HG03354 (cell line): ENCODE measurements around the gene SCG5.
A peak's percentile ranks its signal among the peaks of the same experiment; 100 is the strongest.

Source experiments
- ATAC-seq: cut with Tn5 transposase; IDR thresholded peaks from one replicate; pipeline ENCODE4 v1.9.1; 2021; ENCODE audit warnings: mild to moderate bottlenecking; ENCODE audit not compliant: unreplicated experiment, poor library complexity, severe bottlenecking

SCG5 gene

GRCh38 chr15:32688151-32688639, 46.7 kb downstream of the SCG5 start:
- no peak for ATAC-seq

- ATAC-seq, result no peak
These were observed 49.6 kb downstream of the SCG5 start for GRCh38 chr15:32690941-32691688.

- no peak for ATAC-seq
These were observed 50.2 kb downstream of the SCG5 start for GRCh38 chr15:32691689-32692038.

GRCh38 chr15:32692286-32692685, 50.8 kb downstream of the SCG5 start:
- ATAC-seq, result no peak

GRCh38 chr15:32694222-32694983, 52.9 kb downstream of the SCG5 start:
- no peak for ATAC-seq

- ATAC-seq, result no peak
These were observed 57.4 kb downstream of the SCG5 start for GRCh38 chr15:32698773-32699390.

- no peak for ATAC-seq
These were observed 59.1 kb downstream of the SCG5 start for GRCh38 chr15:32700501-32701150.

GRCh38 chr15:32701863-32702262, 60.4 kb downstream of the SCG5 start:
- no peak for ATAC-seq

GRCh38 chr15:32704395-32704981, 63.0 kb downstream of the SCG5 start:
- ATAC-seq, result no peak

GRCh38 chr15:32705446-32705845, 63.9 kb downstream of the SCG5 start:
- ATAC-seq, result no peak

GRCh38 chr15:32706704-32707103, 65.2 kb downstream of the SCG5 start:
- no peak for ATAC-seq

GRCh38 chr15:32707436-32707835, 65.9 kb downstream of the SCG5 start:
- no peak for ATAC-seq

- ATAC-seq, result no peak
These were observed 68.0 kb downstream of the SCG5 start for GRCh38 chr15:32709295-32710033.

GRCh38 chr15:32715276-32715675, 73.8 kb downstream of the SCG5 start:
- peak; percentile 76 for ATAC-seq

GRCh38 chr15:32716216-32716914, 74.9 kb downstream of the SCG5 start:
- ATAC-seq, result no peak

GRCh38 chr15:32716915-32717425, 75.5 kb downstream of the SCG5 start:
- no peak for ATAC-seq

- no peak for ATAC-seq
These were observed 76.1 kb downstream of the SCG5 start, which contains the start of gene GREM1 for GRCh38 chr15:32717426-32718226. Gene GREM1, plus strand, starts transcription at chr15:32718004. Its CDS starts 12,687 bp downstream, at chr15:32730691.
